ENCODE measurements around the gene MRPL54.

Gene MRPL54

DNA sequence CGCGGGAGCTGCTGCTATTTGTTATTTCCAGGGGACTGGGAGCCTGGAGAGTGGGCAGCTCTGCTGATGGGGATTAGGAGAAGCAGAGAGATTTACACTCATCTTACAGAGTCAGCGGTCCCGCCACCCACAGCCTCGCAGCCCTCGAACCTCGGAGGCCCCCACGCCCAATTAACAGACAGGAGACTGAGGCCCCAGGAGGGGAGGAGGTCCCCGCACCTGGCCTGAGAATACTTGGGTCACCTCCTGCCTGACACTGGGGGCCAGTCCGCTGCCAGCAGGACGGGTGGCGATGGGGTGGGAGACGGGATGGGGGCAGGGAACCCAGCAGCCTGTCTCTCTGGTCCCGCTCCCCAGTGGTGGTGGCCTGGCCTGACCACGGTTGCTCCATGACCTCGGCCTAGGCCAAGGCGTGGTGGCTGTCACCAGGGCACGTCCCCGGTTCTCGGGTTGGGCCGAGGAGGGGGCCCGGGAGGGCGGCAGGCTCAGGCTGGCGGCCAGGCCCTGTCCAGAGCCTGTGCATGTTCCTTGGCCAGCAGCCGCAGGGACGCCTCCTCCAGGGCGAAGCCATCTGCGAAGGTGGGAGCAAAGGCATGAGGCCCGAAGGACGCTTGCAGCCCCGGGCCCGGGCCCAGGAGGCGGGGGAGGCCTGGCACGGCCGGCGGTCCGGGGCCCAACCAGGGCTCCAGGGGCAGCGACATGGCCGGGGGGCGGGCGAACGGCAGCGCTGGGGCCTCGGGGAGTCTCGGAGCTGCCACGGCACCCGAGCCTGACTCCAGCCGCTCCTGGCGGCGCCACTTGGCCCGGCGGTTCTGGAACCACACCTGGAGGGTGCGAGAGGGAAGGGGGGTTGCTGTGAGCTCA lies 7.9 kb downstream of the MRPL54 start:
- DNase-seq = no peak

DNA sequence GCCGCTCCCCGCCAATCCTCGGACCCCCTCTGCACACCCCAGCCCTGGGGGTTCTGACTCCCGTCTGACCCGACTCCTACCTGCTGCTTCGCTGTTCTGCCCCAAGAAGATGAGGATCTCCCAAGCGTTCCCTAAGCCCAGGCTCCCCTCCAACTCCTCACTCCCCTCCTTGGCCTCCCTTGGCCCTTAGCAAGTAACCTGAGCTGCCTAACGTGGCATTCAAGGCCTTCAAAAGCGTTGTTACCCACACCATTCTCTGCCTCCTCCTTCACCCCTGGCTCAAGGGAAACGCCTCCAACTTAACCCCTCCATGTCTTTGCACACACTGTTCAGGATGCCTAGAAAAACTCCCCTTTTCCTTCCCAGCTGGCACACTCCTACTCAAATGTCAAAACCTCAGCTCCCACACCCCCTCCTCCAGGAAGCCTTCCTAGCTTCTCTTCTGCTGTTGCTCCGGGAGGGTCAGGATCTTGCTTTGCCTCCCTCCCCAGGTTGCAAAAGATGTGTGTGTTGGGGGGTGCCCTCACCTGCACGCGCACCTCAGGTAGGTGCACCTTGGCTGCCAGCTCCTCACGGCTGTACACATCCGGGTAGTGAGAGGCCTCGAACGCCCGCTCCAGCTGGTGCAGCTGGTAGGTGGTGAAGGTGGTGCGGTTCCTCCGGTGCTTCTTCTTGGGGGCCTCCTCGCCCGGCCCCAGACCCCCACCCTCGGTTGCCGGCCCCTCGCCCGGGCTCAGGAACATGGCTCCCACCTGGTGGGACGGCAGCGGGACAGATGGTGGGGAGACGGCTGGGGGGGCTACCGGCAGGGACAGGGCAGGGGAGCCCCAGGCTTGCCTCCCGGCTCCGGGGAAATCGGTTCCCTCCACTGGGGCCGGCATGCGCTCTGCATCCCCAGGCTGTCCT lies 8.8 kb downstream of the MRPL54 start:
- DNase-seq = no peak

DNA sequence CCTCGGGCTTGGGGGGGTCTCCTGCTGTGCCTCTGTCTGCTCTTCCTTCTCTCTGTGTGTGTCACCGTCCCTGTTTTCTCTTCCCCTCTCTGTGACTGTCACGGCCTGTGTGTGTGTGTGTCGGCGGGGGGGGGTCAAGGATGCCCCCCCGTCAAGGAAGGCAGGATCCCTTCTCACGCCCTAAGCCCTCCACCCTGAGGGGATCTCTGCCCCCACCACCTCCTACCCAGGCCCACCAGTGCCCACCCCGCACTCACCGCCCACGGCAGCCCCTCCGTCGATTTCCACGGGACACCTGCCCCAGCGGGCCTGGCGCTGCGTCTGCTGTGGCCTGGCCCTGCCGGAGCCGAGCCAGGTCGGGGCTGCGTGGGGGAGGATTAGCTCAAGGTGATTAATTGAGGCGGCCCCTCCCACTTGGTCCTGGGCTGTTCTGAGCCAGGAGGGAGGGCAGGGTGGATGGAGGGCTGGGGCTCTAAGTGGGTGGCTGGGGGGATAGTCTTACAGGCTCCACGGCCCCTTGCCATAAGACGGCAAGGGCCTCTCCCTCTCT lies 9.5 kb downstream of the MRPL54 start, which contains the start of gene RAX2:
TSS of gene RAX2 (minus strand) at position 323 of the 550 bp plus-strand sequence. CDS start 486 bp downstream, outside the sequence.
- no peak for DNase-seq

DNA sequence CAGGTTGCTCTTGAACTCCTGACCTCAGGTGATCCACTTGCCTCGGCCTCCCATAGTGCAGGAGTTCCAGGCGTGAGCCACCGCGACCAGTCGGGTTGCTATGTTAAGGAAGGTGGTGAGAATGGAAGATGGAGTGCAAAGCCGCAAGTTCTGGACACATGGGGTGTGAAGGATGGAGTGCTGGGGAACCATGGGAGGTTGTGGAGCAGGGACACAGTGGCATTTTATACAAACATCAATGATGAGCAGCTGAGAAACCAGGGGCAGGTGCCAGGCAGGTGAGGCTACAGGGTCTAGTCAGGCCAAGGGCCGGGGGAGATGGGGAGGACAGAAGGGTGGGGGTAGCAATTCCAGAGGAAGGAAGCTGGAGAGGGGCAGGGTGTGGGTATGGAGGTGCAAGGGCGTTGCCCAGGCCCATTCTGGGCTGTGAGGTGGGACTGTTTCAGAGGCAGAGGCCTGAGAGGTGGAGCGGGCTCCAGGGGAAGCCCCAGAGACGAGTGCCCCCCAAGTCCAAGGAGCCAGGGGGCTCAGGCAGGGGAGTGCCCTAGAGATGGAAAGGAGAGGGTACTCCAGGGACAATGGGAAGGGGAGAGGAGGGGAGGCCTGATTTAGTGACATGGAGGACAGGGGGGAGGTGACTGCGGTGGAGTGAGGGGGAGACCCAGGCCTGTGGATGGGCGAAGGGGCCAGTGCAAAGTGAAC lies 11.5 kb downstream of the MRPL54 start:
- DNase-seq = no peak

DNA sequence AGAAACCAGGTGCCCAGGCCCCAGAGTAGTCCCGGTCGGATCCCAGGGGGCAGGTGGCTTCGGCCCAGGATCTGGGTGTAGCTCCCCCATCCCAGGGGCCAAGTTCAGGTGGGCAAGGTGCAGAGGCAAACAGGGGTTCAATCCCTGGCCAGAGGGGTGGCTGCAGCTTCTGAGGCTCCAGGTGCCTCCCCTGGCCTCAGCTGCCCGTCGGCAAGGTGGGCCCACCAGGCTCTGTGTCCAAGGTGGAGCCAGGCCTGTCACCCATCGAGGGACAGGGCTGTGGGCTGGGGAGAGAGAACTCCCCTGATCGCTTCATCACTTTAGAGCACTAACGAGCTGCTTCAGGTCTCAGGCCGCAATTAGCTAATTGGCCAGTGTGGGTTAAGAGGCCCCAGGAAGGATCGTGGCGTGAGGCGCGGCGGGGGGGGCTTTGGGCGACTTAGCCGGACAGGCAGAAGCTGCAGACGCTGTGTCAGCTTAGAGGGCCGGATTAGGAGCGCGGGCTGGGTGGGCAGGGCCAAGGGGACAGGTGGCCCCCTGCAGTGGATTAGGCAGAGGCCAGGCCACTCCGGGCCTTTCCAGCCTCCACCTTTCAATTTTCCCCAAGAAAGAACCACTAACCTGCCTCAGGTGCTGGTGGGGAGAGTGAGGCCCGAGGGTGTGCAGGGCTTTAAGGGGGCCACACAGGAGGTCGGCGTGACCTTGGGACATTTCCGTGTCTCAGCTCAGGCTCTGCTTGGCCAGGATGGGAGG lies 12.3 kb downstream of the MRPL54 start:
- no peak for DNase-seq

DNA sequence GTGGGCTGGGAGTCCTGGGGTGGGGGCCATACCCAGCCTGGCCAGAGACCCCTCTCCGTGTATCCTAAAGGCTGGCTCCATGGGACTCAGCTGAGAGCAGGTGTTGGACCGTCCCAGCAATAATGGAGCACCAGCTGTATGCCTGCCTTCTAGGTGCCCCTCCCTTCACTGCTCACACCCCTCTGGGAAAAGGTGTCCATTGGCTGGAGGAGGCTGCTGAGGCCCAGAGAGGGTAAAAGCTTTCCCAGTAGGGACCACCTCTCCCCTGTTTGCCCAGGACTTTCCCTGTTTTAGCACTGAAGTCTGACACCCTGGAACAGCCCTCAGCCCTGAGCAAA lies 12.9 kb downstream of the MRPL54 start:
- no peak for DNase-seq

DNA sequence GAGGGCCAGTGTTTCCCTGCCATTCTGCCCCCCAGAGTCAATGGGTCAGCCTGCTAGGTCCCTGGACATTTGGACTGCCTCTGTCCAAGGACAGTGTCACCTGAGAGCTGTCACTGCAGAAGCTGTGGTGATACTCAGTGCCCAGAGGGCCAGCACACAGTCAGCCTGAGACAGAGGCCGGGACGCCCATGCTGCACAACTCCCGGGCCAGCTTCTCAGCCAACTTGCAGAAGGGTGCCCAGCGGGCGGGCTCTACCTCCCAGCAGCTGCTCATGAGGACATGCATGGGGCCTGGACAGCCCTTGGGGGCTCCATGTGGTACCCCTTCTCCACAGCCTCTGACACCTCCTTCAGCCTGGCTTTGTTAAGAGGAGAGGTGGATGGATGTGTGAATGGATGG lies 13.3 kb downstream of the MRPL54 start:
- DNase-seq = no peak

DNA sequence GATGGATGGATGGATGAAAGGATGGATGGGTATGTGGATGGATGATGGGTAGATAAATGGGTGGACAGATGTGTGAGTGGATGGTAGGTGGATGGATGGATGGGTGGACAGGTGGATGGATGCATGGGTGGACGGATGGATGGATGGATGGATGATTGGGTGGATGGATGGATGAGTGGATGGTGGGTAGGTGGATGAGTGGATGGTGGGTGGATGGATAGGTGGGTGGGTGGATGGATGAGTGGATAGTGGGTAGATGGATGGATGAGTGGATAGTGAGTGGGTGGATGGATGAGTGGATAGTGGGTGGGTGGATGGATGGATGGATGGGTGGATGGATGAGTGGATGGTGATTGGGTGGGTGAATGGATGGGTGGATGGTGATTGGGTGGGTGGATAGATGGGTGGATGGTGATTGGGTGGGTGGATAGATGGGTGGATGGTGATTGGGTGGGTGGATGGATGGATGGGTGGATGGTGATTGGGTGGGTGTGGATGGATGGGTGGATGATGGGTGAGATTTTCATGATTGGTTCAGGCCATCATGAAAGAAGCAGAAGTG lies 14.1 kb downstream of the MRPL54 start:
- no peak for DNase-seq

DNA sequence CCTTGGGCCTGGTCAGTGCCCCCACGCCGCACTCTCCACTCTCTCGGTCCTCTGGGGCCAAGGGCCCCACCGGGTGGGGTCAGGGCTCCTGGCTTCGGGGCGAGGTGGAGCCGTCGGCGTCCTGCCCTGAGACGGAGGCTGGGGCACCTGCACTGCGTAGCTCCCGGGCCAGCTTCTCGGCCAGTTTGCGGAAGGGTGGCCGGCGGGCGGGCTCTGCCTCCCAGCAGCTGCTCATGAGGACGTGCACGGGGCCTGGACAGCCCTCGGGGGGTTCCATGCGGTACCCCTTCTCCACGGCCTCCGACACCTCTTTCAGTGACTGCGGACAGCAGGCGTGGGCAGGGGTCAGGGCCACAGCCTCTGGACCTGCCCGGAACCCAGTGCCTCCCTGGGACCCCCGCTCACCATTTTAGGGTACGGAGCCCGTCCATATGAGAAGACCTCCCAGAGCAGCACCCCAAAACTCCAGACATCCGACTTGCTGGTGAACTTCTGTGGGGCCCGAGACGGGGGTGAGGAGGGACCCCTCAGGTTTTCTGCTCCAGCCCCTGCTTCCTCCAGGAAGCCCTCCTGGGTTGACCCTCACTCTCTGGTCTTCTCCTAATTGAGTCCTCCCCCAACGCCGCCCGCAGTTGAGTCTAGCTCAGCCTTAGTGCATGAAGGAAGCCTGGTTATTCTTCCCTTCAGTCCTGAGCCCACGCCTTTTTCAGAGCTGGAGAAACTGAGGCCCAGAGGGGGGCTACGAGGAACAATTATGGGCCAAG lies 15.8 kb downstream of the MRPL54 start:
- no peak for DNase-seq

DNA sequence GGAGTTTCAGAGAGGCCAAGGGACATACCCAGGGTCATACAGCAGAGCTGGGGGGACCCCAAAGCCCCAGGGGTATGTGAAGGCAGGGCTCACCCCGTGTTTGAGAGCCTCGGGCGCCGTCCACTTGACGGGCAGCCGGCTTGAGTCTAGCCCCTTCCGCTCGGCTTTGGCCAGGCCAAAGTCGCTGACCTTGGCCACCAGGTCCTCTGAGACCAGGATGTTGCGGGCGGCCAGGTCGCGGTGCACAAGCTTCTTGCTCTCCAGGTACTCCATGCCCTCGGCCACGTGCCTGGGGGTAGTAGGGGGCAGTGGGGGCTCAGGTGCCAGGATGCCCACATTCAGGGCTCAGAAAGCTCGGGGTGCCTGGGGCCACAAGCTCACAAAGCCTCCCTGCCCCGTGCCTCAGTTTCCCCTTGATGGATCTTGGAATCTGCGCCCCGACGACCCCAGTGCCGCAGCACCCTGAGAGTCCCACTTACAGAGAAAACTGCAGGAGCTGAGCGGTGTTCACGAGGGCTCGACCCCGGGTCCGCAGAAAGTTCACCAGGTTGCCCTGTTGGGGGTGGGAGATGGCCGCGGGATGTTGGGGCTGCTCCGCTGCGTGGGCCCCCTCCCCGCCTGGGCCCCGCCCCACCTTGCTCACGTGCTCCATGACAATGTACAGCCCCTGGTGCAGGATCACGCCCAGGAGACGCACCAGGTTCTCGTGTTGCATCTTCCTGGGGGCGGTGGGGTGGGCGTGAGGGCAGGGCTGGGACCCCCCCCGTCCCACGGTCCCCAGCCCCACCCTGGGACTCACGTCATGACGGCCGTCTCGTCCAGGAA lies 16.6 kb downstream of the MRPL54 start:
- no peak for DNase-seq

DNA sequence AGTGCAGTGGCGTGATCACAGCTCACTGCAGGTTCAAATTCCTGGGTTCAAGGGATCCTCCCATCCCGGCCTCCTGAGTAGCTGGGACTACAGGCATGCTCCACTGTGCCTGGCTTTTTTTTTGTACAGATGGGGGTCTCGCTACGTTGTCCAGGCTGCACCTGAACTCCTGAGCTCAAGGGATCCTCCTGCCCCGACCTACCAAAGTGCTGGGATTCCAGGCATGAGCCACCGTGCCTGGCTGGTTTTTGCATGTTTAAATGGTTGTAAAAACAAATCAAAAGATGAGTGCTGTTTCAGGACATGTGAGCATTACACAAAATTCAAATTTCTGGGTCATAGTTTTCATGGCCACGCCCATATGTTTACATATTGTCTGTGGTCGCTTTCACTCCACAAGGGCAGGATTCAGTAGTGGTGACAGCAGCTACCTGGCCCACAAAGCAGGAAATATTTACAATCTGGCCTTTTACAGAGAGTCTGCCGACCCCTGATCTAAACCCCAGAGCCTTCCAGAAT lies 18.4 kb downstream of the MRPL54 start:
- no peak for DNase-seq

DNA sequence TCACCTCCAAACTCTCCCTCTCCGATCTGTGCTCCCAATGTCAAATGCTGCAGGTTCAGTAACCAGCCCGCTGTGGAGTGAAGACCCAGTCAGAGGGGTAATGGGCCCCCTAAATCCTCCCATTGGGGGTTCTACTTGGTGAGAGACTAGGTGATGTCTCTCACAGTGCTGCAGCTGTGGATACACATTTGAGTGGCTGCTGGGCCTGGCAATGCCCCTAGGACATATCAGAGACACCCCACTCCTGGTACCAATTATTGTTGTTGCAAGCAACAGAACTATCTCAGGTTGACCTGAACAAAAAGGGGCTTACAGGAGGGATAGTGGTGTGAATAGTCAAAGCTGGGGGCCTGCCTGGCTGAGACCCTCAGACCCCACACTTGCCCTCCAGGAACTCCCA lies 19.1 kb downstream of the MRPL54 start:
- no peak for DNase-seq

DNA sequence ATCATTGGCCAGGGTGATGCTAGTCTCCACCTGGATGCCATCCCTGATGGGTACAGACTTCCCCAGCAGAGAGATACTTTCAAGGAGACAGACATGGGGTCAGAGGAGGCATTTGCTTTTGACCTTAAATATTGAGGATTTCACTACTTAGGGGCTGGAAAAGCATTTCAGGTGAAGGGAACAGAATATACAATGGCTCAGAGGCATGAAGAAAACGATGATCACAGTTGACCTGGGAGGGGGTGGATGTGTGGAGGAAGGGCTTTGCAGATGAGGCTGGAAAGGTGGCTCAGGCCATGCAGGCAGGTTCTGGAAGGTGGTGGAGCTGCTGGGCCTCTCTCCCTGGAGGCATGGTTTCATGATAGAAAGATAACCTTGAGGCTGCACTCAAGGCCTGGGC lies 19.8 kb downstream of the MRPL54 start:
- no peak for DNase-seq

DNA sequence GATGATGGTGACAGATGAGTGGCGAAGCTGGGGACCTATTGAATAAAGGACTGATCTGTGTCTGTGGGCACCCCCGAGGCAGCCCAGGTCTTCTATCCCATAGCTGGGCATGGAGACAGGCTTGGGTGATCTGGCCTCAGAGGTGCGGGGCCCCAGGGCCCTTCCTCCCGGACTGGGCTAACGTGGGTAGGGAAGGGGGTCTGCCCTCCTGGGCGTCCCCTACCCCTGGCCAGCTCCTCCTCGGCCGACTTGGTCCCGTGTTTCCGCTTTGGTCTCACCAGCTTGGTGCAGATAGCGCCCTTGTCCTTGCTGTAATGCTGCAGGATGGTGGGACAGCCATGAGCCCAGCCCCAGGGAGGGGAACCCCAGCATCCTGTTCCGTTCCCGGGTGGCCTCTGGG lies 20.4 kb downstream of the MRPL54 start:
- no peak for DNase-seq

DNA sequence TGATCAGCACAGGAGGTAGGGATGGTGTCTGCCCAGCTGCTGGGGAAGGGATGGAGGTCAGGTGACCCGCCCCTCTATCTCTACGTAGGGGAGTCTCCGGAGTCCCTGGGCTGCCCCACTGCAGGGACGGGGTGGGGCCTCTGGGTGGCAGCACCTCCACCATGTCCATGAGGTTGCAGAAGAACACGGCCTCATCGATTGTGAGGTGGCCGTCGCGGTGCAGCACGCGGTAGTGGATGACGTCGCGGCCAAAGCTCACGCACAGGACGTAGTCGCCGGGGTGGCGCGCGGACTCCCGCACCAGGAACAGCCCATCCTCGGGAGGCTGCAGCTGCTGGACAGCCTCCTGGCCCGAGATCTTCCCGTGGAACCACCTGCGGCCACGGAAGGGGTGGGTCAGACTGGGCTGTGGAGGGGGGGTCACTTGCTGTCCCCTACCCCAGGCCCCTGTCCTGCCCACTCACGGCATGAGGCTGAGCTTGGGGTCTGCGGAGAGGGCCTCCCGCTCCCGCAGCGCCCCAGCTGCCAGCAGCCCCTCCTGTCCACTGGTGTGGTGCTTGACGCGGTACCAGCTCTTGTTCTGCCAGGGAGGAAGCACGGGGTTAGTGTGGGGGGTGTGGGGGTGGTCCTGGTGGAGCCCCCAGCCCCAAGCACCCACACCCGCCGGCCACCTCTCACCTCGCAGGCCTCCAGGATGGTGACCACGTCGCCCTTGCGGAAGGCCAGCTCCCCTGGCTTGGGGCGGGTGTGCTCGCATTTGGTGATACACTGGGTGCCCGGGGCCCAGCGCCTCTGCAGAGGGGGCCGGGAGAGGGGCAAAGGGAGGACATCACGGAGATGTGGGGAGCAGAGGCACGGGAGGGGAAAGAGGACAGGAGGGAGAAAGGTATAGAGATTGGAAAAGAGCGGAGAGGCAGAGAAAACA lies 21.4 kb downstream of the MRPL54 start:
- no peak for DNase-seq

DNA sequence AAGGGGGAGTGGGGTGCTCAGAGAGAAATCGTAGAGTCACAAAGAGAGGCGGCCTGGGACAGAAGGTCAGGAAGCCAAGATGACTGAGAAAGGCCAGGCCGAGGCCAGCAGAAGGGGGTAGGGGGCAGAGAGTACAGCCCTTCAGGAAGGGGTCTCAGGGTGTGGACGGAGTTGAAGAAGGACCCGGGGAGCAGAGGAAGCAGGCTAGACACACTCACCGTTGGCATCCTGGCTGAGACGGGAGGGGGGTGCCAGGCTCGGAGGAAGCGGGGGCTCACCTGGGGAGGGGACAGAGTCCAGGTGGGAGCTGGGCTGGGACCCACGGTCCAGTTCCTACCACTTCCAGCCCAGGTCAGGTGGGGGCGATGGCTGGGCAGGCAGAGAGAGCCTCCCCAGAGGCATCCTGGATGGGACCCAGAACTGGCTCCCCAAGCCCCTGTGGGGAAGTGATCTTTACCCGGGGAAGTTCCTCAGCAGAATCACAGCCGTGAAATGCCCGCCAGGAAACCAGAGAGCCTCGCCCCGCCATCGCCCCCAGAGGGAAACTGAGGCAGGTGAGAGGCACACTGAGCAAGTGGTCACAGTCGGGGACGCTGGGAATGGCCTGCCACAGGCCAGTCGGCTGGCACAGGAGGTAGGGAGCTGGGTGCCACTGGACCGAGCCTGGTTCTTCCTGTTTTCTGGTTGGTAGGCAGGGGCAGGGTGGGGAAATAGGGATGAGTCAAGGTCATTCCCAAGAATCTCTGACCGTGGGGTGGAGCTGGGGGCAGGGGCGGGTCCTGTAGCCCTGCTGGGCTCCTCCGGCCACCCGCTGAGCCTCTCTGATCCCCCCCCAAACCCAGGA lies 22.3 kb downstream of the MRPL54 start:
- no peak for DNase-seq

DNA sequence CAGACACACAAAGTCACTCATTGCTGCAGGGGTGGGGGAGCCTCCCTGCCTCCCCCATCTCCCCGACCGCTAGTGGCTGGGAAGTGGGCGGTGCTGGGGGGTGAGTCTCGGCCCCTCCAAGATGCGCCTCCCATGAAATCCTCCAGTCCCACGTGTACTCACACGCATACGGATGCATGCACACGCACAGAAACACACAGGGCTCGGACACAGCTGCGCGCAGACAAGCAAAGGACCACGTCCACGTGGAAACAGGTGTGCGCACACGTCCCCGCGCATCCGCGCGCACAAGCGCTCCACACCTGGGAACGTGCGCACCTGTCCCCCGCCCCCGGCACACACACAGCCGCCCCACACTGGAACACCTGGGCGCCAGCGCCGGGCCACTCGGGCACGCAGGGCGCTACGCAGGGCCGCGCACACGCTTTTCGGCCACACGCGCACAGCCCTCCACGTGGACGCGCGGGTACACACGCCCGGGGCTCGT lies 23.0 kb downstream of the MRPL54 start:
- no peak for DNase-seq
